Epidermal melanocyte (primary cell): ENCODE results near the gene WFS1.
A peak's percentile ranks its signal among the peaks of the same experiment; 100 is the strongest.

Experiments used
- DNase-seq: peaks from one replicate; pipeline ENCODE4 v3.0.0; 2011; ENCODE audit warnings: low spot score; ENCODE audit not compliant: insufficient read length

The WFS1 gene

GRCh38 chr4:6233929-6234328, 35.7 kb upstream of the WFS1 start:
- no peak for DNase-seq

DNA sequence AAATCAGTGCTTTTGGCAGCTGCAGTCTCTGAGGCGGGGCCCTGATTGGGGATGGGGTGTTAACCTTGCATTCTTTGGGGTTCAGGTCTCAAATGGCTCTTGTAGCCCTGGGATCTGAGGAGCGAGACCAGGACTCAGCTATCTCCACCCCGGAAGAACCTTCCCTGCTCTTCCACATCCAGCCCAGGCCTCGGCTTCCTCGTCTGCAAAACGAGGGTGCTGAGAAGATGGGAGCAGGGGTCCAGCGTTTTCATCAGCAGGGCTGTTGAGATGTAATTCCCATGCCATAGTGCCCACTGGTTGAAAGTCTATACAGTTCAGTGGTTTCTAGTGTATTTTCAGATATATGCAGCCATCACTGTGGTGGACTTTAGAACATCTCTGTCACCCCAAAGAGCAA, 34.6 kb upstream of the WFS1 start:
- DNase-seq: no peak

GRCh38 chr4:6235901-6236640, 33.6 kb upstream of the WFS1 start:
- no peak for DNase-seq

- no peak for DNase-seq
Observed at GRCh38 chr4:6236816-6237390, 32.7 kb upstream of the WFS1 start.

GRCh38 chr4:6239486-6239885, 30.2 kb upstream of the WFS1 start:
- DNase-seq: no peak

DNA sequence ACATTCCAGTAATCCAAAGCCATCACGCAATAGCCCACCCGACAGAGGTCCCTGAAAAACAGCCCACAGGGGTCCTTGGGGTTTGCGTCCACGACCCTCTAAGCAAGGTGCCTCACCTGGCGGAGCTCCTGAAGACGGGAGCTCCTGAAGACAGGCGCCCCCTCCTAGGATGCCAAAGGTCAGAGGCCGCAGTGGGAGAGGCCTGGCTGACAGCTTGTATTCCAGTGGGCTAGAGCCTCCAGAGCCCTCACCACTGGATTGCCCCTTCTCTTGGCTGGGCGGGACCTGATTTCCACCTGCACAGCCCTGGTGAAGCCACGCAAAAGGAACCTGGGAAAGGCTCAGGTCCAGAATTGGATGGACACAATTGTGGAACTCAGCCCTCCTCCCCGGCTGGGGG, 29.7 kb upstream of the WFS1 start:
- DNase-seq: no peak

GRCh38 chr4:6241062-6241845, 28.4 kb upstream of the WFS1 start:
- no peak for DNase-seq

DNA sequence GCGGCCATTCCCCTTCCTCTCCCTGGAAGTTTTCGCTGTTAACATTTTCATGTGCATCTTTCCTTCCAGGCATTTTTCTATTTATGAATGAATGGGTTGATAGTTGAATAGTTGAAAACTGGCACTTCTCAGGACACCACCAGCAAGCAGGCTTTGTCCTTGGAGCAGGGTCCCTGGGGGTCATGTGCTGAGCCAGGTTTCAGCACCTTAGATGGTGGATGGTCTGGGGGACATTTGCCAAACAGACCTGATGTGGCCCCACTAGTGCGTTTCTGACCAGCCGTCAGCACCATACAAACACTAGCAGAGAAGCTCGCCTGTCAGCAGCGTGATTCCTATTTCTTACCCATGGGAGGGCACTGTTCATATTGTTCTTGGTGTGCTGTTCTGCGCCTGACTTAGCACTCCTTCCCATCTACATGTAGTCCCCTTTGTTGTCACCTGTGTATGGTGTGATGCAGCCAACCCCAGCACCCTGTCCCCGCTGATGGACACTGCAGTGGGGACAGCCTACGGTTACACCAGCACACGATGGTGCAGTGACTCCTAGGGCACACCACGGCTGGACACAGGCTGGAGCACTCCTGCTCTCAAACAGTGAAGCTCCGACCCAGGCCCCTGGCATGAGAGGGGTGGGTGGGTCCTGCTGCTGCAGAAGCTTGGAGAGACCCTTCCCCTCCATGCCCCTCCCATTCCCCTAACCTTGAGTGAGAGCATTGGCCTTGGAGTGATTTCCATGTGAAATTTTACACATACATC, 27.2 kb upstream of the WFS1 start:
- no peak for DNase-seq

GRCh38 chr4:6245246-6246169, 24.1 kb upstream of the WFS1 start:
- no peak for DNase-seq

DNA sequence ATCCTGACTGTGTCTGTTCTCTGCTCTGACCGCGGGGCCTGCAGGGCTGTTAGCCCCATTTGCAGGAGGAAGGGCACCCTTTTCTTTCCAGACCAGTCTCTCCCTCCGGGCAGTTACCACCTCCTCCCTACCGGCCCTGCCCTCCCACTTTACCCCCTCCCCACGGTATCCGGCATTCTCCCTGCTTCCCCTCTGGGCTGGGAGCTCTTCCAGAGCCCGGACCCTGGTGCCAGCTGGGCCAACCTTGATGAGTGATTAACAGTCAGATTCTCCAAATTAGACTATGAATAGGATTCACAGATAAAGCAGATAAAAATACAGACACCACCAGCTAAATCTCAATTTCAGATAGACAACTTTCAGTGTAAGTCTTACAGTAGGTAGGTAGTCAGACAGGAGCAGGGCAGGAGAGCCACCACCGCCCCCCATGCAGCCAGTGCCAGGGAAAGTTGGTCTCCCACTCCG, 23.4 kb upstream of the WFS1 start:
- no peak for DNase-seq

DNA sequence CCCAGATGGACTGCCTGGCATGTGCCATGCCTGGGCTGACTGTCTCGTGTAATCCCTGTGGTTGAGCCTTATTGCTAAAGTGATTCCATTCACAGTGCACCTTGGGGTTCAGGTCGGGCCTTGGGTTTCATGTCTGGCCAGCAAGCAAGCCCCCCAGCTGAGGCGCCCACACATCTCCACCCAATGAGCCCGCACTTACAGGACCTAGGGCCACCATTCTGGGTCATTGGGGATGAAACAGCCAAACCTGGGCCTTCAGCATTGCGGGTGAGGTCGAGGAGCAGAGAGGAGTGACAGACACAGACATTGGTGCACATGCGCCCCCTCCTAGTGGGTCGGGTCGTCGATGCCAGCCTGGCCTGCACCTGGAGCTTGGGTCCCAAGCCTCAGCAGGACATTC, 21.3 kb upstream of the WFS1 start:
- no peak for DNase-seq

DNA sequence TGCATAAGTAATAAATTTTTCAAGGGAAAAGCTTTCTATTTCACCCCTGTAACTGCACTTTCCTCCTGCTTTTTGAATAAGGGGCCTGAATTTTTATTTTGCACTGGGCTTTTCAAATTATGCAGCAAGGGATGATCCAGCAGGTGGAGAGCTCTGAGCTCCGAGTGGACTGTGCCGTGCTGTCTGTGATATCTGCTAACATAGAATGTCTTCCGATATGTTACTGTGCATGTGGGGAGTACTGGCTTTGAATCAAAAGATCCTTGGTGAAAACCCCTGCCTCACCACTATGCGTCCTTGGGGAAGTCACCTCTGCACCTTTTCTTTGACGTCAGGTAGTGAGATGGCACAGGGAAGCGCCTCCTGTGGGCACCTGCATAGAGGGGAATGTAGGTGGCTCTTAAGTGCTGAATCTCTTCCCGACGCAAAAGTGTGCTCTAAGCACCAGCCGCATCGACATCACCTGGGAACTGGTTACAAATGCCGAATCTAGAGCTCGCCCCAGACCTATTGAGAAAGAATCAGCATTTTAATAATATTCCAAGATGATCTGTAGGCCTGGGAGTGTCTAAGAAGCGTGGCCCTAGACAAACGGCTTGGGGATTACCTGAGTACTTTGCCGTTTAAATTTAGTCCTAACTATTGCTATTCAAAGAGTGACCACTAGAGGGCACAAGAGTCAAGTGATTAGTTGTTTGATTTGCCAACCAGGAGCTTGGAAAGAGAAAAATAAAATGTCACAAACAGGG, 19.2 kb upstream of the WFS1 start:
- DNase-seq: peak; percentile 85

DNA sequence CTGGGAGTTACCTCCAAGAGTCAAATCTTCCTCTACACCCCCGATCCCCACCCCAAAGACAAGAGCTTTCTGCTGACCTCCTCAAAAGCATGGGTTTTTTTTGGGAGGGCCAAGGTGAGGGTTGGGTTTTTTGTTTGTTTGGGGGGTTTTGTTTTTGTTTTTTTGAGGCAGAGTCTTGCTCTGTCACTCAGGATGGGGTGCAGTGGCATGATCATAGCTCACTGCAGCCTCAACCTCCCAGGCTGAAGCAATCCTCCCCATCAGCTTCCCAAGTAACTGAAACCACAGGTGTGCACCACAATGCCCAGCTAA, 18.7 kb upstream of the WFS1 start:
- no peak for DNase-seq

DNA sequence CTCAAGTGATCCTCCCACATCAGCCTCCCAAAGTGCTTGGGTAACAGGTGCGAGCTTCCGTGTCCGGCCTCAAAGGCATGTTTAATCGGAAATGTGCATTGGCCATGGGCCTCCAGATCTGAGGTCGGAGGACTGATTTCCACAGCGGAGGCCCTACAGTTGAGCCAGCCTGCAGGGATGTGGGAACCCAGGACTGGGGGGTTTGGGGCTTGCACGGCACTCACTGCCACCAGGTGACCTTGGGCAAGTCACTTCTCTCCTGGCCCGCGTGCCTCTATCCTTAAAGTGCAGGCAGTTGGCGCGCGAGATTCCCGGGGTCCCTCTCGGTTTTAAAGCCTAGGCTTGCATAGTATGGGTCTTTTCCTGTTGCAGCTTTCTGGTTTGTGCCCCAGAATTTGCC, 18.3 kb upstream of the WFS1 start:
- no peak for DNase-seq

DNA sequence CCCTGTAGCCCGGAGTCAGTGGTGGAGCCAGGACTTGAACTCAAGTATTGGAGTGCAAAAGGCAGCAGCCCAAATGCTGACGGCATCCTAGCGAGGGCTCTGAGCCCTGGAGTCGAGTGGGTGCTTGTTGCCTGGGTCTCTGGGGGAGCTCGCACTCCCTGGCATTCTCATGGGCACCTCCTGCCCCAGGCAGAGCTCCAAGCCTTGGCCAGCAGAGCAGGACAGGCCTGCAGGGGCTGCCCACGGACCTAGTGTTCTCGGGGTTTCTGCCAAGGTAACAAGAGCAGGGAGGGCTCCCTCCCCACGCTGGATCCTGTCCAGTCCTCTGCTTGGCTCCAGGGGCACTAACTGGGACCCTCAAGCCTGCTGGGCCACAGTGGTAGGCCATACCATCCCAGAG, 17.6 kb upstream of the WFS1 start:
- DNase-seq: no peak

DNA sequence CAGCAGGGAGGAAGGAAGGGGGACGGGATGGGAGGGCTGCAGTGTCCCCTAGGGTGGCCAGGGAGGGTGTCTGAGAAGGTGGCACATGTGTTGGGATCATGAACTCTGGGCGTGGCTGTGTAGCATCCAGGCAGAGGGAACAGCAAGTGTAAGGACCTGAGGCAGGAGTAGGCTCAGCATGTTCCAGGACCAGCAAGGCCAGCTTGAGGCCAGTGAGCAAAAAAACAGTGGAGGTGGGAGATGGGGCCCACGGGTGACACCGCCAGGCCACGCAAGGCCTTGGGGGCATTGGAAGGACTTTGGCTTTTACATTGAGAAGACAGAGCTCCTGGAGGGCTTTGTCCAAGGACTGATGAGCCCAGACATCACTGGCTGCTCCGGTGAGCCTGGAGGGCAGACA, 16.5 kb upstream of the WFS1 start:
- DNase-seq: no peak

DNA sequence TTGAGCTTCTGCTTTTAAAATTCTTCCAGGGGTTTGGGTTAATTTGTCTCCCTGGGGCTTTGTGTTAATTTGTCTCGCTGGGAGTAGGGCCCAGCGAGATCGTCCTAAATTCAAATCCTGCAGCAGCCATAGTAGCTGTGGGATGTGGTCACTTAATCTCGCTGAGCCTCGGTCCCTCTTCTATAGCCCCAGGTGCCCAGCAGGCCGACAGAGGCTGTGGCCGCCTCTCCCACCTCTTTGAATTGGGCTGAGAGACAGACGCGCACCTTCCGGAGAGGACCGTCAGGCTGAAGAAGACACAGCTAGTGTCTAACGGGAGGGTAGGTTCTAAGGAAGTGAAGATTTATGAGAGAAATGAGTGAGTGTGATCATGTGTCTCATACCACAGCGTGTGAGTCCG, 15.7 kb upstream of the WFS1 start:
- no peak for DNase-seq

DNA sequence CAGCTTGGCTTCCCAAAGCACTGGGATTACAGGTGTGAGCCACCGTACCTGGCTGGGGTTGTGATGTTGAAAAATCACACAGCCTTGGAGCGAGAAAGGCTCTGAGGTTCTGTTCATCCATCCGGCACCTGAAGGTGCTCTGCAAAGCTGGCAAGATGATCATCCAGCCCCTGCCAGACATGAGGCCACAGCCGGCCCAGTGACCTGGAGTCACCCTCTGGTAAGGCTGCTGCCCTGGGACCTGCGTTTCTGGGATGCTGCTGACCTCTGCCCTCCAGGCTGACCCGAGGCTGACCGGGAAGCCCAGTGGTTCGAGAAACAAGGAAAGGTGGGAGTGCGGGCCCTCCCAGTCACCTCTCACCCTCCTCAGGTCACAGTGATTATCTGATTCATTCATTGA, 13.5 kb upstream of the WFS1 start:
- no peak for DNase-seq

DNA sequence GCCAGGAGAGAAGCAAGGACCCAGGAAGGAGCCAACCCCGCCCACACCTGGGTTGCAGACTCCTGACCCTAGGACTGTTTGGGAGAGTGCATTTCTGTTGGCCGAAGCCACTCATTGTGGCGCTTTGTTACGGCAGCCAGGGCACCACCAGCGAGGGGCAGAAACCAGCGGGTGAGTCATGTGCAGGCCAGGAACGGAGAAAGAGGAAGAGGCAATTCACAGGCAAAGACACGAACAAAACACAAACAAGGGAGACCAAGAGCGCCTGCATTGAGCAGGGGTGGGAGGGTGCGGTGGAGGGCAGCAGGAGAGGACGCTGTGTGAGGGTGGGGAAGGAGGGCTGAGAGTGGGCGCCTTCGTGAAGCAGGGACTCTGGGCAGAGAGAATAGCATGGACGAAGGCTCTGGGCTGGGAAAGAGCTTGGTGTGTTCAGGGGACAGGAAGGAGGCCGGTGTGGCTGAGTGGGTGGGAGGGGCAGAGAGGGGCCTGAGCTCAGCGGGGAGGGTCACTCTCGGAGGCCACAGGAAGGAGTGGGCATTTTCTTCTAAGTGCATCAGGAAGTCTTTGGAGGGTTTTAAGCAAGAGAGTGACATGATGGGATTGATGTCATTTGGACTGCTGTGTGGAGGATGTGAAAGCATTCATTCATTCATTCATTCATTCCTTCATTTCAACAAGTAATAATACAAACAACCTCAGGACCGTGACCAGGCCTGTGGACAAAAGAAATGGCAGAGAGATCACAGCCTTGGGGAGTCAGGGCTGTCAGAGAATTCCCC, 12.2 kb upstream of the WFS1 start:
- DNase-seq: no peak

- peak; percentile 54 for DNase-seq
Observed at GRCh38 chr4:6258026-6258360, 11.7 kb upstream of the WFS1 start.
